A549 (cell line): ENCODE measurements around the gene FBXL15. TPM values are rescaled to one million over a fixed set of nuclear protein-coding genes. Genes with fewer than 3 reads are reported as not detected.

Source experiments
- ATAC-seq, 2 experiments: fragments of 200-7000 bp in 1 of 2; fragments of >200 bp in 1 of 2; cut with Nextera tagmentation in 1 of 2; cut with Tn5 transposase in 1 of 2; 3 replicates each; pipeline versions ENCODE4 v1.8.0 to v1.9.1; 2018 to 2020; ENCODE audit warnings: mild to moderate bottlenecking in 1 of 2, moderate library complexity in 1 of 2
- CTCF ChIA-PET: fragments of 300-600 bp; sonication (Branson Sonifier 250); formaldehyde crosslinking; extraction: SDS; loops from one replicate; lab custom pipeline; 2021; ENCODE audit warnings: antibody characterized with exemption, inconsistent platforms; lab: Yijun Ruan, JAX
- POLR2A ChIA-PET: fragments of 350-600 bp; formaldehyde crosslinking; extraction: SDS; loops from one replicate; lab custom pipeline; 2021; ENCODE audit warnings: antibody characterized with exemption, inconsistent platforms; lab: Yijun Ruan, JAX
- DNase-seq, 2 experiments: peaks; one replicate each; pipeline versions ENCODE4 v3.0.0 to v3.0.0-alpha.2; 2011 to 2016; ENCODE audit warnings: low read depth in 1 of 2, low spot score in 1 of 2
- FAIRE-seq: peaks from 2 replicates; lab custom pipeline; 2011; peaks lifted over from hg19 to GRCh38; lab: Jason Lieb, UNC
- H3K27ac ChIP-seq, 2 experiments: fragments of >200 bp; sonication (Bioruptor Twin); formaldehyde crosslinking; 3 replicates each; pipeline ENCODE4 v1.5.1; 2016 to 2017
- H3K4me1 ChIP-seq: fragments of >200 bp; sonication (Bioruptor Twin); formaldehyde crosslinking; 3 replicates; pipeline ENCODE4 v1.6.1; 2016
- H3K4me2 ChIP-seq: fragments of >200 bp; sonication (Bioruptor Twin); formaldehyde crosslinking; 3 replicates; pipeline ENCODE4 v1.6.1; 2016
- H3K4me3 ChIP-seq: fragments of >200 bp; sonication (Bioruptor Twin); formaldehyde crosslinking; 3 replicates; pipeline ENCODE4 v1.5.1; 2016
- H3K9me3 ChIP-seq: fragments of >200 bp; sonication (Bioruptor Twin); formaldehyde crosslinking; 3 replicates; pipeline ENCODE4 v1.6.1; 2016
- CTCF ChIP-seq: fragments of >200 bp; sonication (Bioruptor Twin); formaldehyde crosslinking; IDR thresholded peaks from 3 replicates; pipeline ENCODE4 v1.5.1; 2016
- E2F6 ChIP-seq: IDR thresholded peaks from 2 replicates; pipeline ENCODE4 v1.6.1; 2012; ENCODE audit warnings: low read depth, borderline replicate concordance
- EHF ChIP-seq: fragments of 250-450 bp; sonication (Bioruptor Pico); IDR thresholded peaks from 2 replicates; pipeline ENCODE4 v1.5.0; 2020; ENCODE audit warnings: mild to moderate bottlenecking
- EHMT2 ChIP-seq: fragments of 200-600 bp; sonication (generic); IDR thresholded peaks from 2 replicates; pipeline ENCODE4 v1.6.1; 2016; ENCODE audit warnings: antibody characterized with exemption, low read depth, mild to moderate bottlenecking, moderate library complexity
- GATA3 ChIP-seq: IDR thresholded peaks from 2 replicates; pipeline ENCODE4 v1.6.1; 2012; ENCODE audit warnings: borderline replicate concordance
- HES2 ChIP-seq: fragments of >200 bp; sonication (Bioruptor Twin); formaldehyde crosslinking; IDR thresholded peaks from 2 replicates; pipeline ENCODE4 v1.6.1; 2016
- JUN ChIP-seq, 2 experiments: fragments of >200 bp; sonication (Bioruptor Twin); formaldehyde crosslinking; IDR thresholded peaks; 2 replicates in 1 of 2; 3 replicates in 1 of 2; pipeline ENCODE4 v1.6.1; 2016 to 2017
- JUNB ChIP-seq: fragments of >200 bp; sonication (Bioruptor Twin); formaldehyde crosslinking; IDR thresholded peaks from 2 replicates; pipeline ENCODE4 v1.6.1; 2016
- KDM1A ChIP-seq: fragments of 200-600 bp; sonication (generic); IDR thresholded peaks from 2 replicates; pipeline ENCODE4 v1.6.1; 2016; ENCODE audit warnings: low read depth, mild to moderate bottlenecking
- MAX ChIP-seq: IDR thresholded peaks from 2 replicates; pipeline ENCODE4 v1.6.1; 2012
- MAZ ChIP-seq: fragments of 150-350 bp; IDR thresholded peaks from 2 replicates; pipeline ENCODE4 v1.6.1; 2014; ENCODE audit warnings: antibody characterized with exemption, low read depth, low read length, borderline replicate concordance
- NR3C1 ChIP-seq: fragments of >200 bp; sonication (Bioruptor Twin); formaldehyde crosslinking; IDR thresholded peaks from 3 replicates; pipeline ENCODE4 v1.6.1; 2017
- PHF8 ChIP-seq: fragments of 200-600 bp; sonication (generic); IDR thresholded peaks from 2 replicates; pipeline ENCODE4 v1.6.1; 2016; ENCODE audit warnings: low read depth, mild to moderate bottlenecking, antibody characterized with exemption, moderate library complexity, borderline replicate concordance
- POLR2AphosphoS2 ChIP-seq: conservative IDR thresholded peaks from 2 replicates; pipeline ENCODE4 v1.6.1; 2012; ENCODE audit warnings: low read length, improper control_type of control experiment, inconsistent platforms
- RAD21 ChIP-seq, 2 experiments: fragments of >200 bp in 1 of 2; sonication (Bioruptor Twin) in 1 of 2; formaldehyde crosslinking in 1 of 2; IDR thresholded peaks in 1 of 2; conservative IDR thresholded peaks in 1 of 2; 2 replicates in 1 of 2; 3 replicates in 1 of 2; pipeline ENCODE4 v1.6.1; 2012 to 2018; ENCODE audit warnings: inconsistent platforms in 1 of 2
- RFX5 ChIP-seq: fragments of 450-650 bp; IDR thresholded peaks from 2 replicates; pipeline ENCODE4 v1.7.1; 2014; ENCODE audit warnings: antibody characterized with exemption, mild to moderate bottlenecking, moderate library complexity
- ZNF302 ChIP-seq: fragments of 250-450 bp; sonication (Bioruptor Pico); IDR thresholded peaks from 2 replicates; pipeline ENCODE4 v1.9.0; 2021; ENCODE audit warnings: inconsistent platforms, mild to moderate bottlenecking, moderate library complexity
- WGBS: methylation state at CpG from one replicate; pipeline ENCODE4 v1.1.6; 2017; ENCODE audit errors: missing lambda C conversion rate; 5-methylcytosine and 5-hydroxymethylcytosine counted together
- polyA plus RNA-seq, 4 experiments: library from polyadenylated mRNA; depleted of rRNA in 3 of 4; stranded (reverse); fragments of >200 nt; fragmentation: RNase III in 1 of 4; extraction: RNeasy Plus Mini Kit Qiagen cat#74134 plus additional on column Dnase treatment in 1 of 4; gene quantifications; 2 replicates in 3 of 4; 3 replicates in 1 of 4; pipeline ENCODE4 v1.2.3, GENCODE V29; 2011 to 2017

Gene FBXL15
- polyA plus RNA-seq, 2 of the 4 experiments (the other 2 are of a cell fraction), result 4.8 to 9.4 TPM

GRCh38 chr10:102423372-102423968, 2.8 kb downstream of the FBXL15 start:
- Histone ChIP-seq H3K27ac (no peak overlapping the region), H3K4me2 (no peak overlapping the region)
- FAIRE-seq, result no peak

GRCh38 chr10:102424145-102424544, 3.5 kb downstream of the FBXL15 start:
- no peak overlapping the region for H3K4me2 ChIP-seq
- peaks cover 22% of the 10 kb centered on the region for H3K4me1 ChIP-seq
- TF ChIP-seq JUN (IDR thresholded peaks at IDR 0.05) (no peak), MAX (no peak), NR3C1 (no peak), KDM1A (no peak), MAZ (no peak), RAD21 (conservative IDR thresholded peaks at IDR 0.05 in 1 of 2, IDR thresholded peaks at IDR 0.05 in 1 of 2) (no peak), E2F6 (no peak), HES2 (no peak), EHMT2 (no peak), RFX5 (no peak)
- TF ChIP-seq, all 56 proteins: peak for 0
- FAIRE-seq (no peak), ATAC-seq (no peak), DNase-seq (no peak)
- H3K27ac ChIP-seq, result no peak overlapping the region
- no peaks in the 10 kb centered on the region for H3K9me3 ChIP-seq
- no peak overlapping the region for H3K4me3 ChIP-seq
- CTCF ChIA-PET, result interaction anchor here (1.0 to 17.4 kb wide), 16 partner anchors 11 to 257 kb away, joined by 3 to 337 read pairs (median 14); partner anchors contain the start of genes C10orf95, CUEDC2 and NFKB2
- 86% methylated on average over 8 of the region's 9 CpGs for WGBS
- POLR2A ChIA-PET, result interaction anchor here (1.3 kb wide), 1 partner anchor 8 kb away, joined by 4 read pairs; the partner anchor contains the start of gene CUEDC2

More at GRCh38 chr10:102423372-102423968, 2.8 kb downstream of the FBXL15 start:
- Histone ChIP-seq H3K4me1 (peaks cover 25% of the 10 kb centered on the region), H3K9me3 (no peaks in the 10 kb centered on the region), H3K4me3 (no peak overlapping the region)
- no peak for DNase-seq
- POLR2A ChIA-PET, result interaction anchor here (1.1 to 1.5 kb wide), 3 partner anchors 9 to 254 kb away, joined by 3 to 5 read pairs (median 4); partner anchors contain the start of gene CUEDC2
- TF ChIP-seq ZNF302 (CRISPR knock-in tag), result no peak
- no peak for ATAC-seq
- CTCF ChIA-PET, result interaction anchor here (0.5 to 17.4 kb wide), 40 partner anchors 11 to 290 kb away, joined by 3 to 337 read pairs (median 6); partner anchors contain the start of genes C10orf95, CUEDC2, NFKB2 and NOLC1
- WGBS, result 91% methylated on average over 13 of the region's 13 CpGs

GRCh38 chr10:102424916-102425315, 4.3 kb downstream of the FBXL15 start:
- H3K9me3 ChIP-seq, result no peaks in the 10 kb centered on the region
- 89% methylated on average over 6 of the region's 6 CpGs for WGBS
- H3K4me3 ChIP-seq, result no peak overlapping the region
- TF ChIP-seq POLR2AphosphoS2, result no peak
- H3K4me1 ChIP-seq, result peaks cover 16% of the 10 kb centered on the region
- ATAC-seq (no peak), DNase-seq (no peak), FAIRE-seq (no peak)
- POLR2A ChIA-PET, result no interaction called here
- H3K27ac ChIP-seq, result no peak overlapping the region
- no peak overlapping the region for H3K4me2 ChIP-seq
- CTCF ChIA-PET, result interaction anchor here (2.2 to 17.4 kb wide), 7 partner anchors 10 to 256 kb away, joined by 10 to 337 read pairs (median 54); partner anchors contain the start of genes CUEDC2 and NFKB2

- Histone ChIP-seq H3K4me3 (no peak overlapping the region), H3K4me2 (no peak overlapping the region), H3K9me3 (no peaks in the 10 kb centered on the region), H3K4me1 (peaks cover 12% of the 10 kb centered on the region), H3K27ac (no peak overlapping the region)
- no peak for FAIRE-seq
- ATAC-seq, result no peak
- CTCF ChIA-PET, result interaction anchor here (0.9 to 17.4 kb wide), 7 partner anchors 9 to 194 kb away, joined by 3 to 337 read pairs (median 54); partner anchors contain the start of genes CUEDC2, NFKB2 and SUFU
- POLR2A ChIA-PET, result interaction anchor here (0.7 kb wide), 1 partner anchor 20 kb away, joined by 3 read pairs; no protein-coding TSS in a partner anchor
- TF ChIP-seq CTCF, result no peak
- no peak for TF ChIP-seq JUNB
- no peak for TF ChIP-seq ZNF302 (CRISPR knock-in tag)
- TF ChIP-seq EHF (CRISPR knock-in tag), result no peak
- no peak for TF ChIP-seq PHF8
- TF ChIP-seq GATA3, result no peak
- no peak for TF ChIP-seq E2F6
- WGBS, result 91% methylated on average over 1 of the region's 1 CpG
- DNase-seq, result no peak
These were observed 4.8 kb downstream of the FBXL15 start for GRCh38 chr10:102425444-102425843.
